ENCODE measurements around the gene MATN3. TPM values are rescaled to one million over a fixed set of nuclear protein-coding genes. Genes with fewer than 3 reads are reported as not detected.

Gene MATN3
- total RNA-seq, 1 experiment from 2014 or later = 3.5 TPM

DNA sequence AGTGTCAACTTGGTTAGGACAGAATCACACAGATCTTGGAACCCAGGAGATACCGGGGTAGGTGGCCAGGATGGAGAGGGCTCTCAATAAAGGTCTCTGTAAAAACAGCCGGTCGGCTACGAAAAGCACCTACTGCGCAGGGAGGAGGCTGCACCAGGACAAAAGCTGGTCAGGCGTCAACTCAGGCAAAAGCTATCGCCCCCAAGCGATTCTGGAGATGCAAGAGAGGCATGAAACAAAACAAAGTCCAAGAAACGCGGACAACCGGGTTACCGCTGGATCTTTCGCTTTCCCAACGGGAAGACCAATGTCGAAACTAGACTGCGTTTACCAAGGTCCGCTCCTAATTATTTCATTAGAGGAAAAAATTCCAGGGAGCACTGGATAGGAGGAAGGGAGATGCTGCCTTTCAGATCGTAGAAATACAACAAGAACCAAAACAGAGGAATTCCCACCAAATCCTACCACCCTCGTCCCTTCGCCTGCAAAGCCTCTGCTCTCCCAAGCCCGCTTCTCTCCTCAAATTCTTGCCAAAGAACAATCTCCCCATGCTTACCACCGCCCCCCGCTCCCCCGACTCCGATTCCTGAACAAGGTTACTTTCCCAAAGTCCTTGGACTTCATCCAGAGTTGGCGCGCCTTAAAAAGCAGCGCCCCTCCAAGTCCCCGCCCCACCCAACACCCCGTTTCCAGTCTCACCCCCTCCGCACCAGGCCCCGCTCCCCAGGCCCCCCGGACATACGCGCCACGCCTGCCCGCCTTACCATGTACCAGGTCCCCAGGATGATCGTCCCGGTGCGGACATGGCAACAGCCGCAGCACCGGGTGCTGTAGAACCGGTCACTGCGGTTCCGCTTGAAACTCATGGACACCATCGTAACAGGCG, 38.4 kb upstream of the MATN3 start:
- POLR2A ChIA-PET = no interaction called here
- TSS peak; percentile 76 for BruUV-seq (replicated peaks)
- CTCF ChIA-PET = interaction anchor here (0.7 kb wide), 1 partner anchor 250 kb away, joined by 8 read pairs; no protein-coding TSS in a partner anchor
- DNase-seq (ENCODE audit: low read depth, low spot score) (peak; percentile 32), ATAC-seq (peak; percentile 44)
- no peaks in the 10 kb centered on the region for H3K27me3 ChIP-seq (ENCODE audit: control insufficient read depth, insufficient read depth, low read length)
- in situ Hi-C loops (cut with HindIII; ENCODE audit: low pct_unique_long_range_greater_than_20kb, low sequenced_read_pairs) = no loop called here
- peak overlapping the region; percentile 98 for H3K4me3 ChIP-seq (ENCODE audit: low read depth in 2 of 2, low read length in 2 of 2)
- peaks cover 4% of the 10 kb centered on the region; the same call in 1 of the 2 replicates for H3K36me3 ChIP-seq (ENCODE audit: control insufficient read depth, insufficient read depth, low read length)
- intact Hi-C loops (cut with micrococcal nuclease; ENCODE audit: unreplicated experiment) = no loop called here
- peaks cover 23% of the 10 kb centered on the region for H3K4me1 ChIP-seq (ENCODE audit: control insufficient read depth, insufficient read depth, low read length)
- no peaks in the 10 kb centered on the region for H3K9me3 ChIP-seq (ENCODE audit: control insufficient read depth, insufficient read depth, low read depth, low read length)
- H3K27ac ChIP-seq (ENCODE audit: low read length) = peak overlapping the region; percentile 99
- TF ChIP-seq POLR2AphosphoS5 (IDR thresholded peaks at IDR 0.05; ENCODE audit: low read depth, low read length) = no peak
- TF ChIP-seq TCF7L2 (IDR thresholded peaks at IDR 0.05; ENCODE audit: low read depth, low read length) = no peak
- TF ChIP-seq, protein P1, sequence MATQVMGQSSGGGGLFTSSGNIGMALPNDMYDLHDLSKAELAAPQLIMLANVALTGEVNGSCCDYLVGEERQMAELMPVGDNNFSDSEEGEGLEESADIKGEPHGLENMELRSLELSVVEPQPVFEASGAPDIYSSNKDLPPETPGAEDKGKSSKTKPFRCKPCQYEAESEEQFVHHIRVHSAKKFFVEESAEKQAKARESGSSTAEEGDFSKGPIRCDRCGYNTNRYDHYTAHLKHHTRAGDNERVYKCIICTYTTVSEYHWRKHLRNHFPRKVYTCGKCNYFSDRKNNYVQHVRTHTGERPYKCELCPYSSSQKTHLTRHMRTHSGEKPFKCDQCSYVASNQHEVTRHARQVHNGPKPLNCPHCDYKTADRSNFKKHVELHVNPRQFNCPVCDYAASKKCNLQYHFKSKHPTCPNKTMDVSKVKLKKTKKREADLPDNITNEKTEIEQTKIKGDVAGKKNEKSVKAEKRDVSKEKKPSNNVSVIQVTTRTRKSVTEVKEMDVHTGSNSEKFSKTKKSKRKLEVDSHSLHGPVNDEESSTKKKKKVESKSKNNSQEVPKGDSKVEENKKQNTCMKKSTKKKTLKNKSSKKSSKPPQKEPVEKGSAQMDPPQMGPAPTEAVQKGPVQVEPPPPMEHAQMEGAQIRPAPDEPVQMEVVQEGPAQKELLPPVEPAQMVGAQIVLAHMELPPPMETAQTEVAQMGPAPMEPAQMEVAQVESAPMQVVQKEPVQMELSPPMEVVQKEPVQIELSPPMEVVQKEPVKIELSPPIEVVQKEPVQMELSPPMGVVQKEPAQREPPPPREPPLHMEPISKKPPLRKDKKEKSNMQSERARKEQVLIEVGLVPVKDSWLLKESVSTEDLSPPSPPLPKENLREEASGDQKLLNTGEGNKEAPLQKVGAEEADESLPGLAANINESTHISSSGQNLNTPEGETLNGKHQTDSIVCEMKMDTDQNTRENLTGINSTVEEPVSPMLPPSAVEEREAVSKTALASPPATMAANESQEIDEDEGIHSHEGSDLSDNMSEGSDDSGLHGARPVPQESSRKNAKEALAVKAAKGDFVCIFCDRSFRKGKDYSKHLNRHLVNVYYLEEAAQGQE (IDR thresholded peaks at IDR 0.05; ENCODE audit: insufficient read depth in 1 of 2, low read depth in 2 of 2, low read length in 1 of 2) = no peak
- TF ChIP-seq, protein P2, sequence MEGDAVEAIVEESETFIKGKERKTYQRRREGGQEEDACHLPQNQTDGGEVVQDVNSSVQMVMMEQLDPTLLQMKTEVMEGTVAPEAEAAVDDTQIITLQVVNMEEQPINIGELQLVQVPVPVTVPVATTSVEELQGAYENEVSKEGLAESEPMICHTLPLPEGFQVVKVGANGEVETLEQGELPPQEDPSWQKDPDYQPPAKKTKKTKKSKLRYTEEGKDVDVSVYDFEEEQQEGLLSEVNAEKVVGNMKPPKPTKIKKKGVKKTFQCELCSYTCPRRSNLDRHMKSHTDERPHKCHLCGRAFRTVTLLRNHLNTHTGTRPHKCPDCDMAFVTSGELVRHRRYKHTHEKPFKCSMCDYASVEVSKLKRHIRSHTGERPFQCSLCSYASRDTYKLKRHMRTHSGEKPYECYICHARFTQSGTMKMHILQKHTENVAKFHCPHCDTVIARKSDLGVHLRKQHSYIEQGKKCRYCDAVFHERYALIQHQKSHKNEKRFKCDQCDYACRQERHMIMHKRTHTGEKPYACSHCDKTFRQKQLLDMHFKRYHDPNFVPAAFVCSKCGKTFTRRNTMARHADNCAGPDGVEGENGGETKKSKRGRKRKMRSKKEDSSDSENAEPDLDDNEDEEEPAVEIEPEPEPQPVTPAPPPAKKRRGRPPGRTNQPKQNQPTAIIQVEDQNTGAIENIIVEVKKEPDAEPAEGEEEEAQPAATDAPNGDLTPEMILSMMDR (IDR thresholded peaks at IDR 0.05) = peak; percentile 11; the same call in 1 of the 2 replicates
- peak; percentile 78; the same call in 1 of the 2 replicates for TF ChIP-seq SIN3A (IDR thresholded peaks at IDR 0.05; ENCODE audit: borderline replicate concordance, insufficient read depth, low read depth, low read length)

DNA sequence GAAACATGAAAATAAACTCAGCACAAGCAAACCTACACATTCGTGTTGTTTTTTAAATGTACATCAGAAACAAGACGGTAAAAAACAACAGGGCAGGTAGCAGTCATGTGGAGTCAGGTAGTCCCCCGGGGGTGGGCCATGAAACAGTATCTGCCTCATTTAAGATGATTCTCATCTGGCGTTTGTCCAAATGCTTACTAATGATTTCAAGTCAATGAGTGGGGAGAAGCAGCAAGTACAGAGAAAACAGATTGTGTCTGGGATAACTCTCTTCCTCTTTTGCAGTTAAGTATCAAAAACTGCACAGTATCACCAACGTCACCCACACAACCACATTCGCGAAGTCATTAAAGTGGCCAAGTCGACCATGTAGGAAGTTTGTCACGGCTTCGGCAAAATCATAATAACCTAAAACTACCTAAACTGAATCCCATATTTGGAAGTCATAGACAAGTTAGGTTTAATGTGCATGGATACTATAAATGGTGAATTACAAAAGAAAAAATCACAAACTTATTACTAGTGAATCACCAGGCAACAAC, 37.7 kb upstream of the MATN3 start:
- TF ChIP-seq, protein P1 (IDR thresholded peaks at IDR 0.05; ENCODE audit: insufficient read depth in 1 of 2, low read depth in 2 of 2, low read length in 1 of 2) = no peak
- TF ChIP-seq SIN3A (IDR thresholded peaks at IDR 0.05; ENCODE audit: borderline replicate concordance, insufficient read depth, low read depth, low read length) (no peak), TCF7L2 (IDR thresholded peaks at IDR 0.05; ENCODE audit: low read depth, low read length) (no peak), POLR2AphosphoS5 (IDR thresholded peaks at IDR 0.05; ENCODE audit: low read depth, low read length) (no peak)
- TF ChIP-seq, protein P2 (IDR thresholded peaks at IDR 0.05) = no peak
- CTCF ChIA-PET = no interaction called here
- intact Hi-C loops (cut with micrococcal nuclease; ENCODE audit: unreplicated experiment) (no loop called here), in situ Hi-C loops (cut with HindIII; ENCODE audit: low pct_unique_long_range_greater_than_20kb, low sequenced_read_pairs) (no loop called here)
- H3K36me3 ChIP-seq (ENCODE audit: control insufficient read depth, insufficient read depth, low read length) = peaks cover 4% of the 10 kb centered on the region; the same call in 1 of the 2 replicates
- BruUV-seq (replicated peaks) = no TSS peak
- ATAC-seq (no peak), DNase-seq (ENCODE audit: low read depth, low spot score) (no peak)
- H3K9me3 ChIP-seq (ENCODE audit: control insufficient read depth, insufficient read depth, low read depth, low read length) = no peaks in the 10 kb centered on the region
- H3K27me3 ChIP-seq (ENCODE audit: control insufficient read depth, insufficient read depth, low read length) = no peaks in the 10 kb centered on the region
- peak overlapping the region; percentile 98 for H3K4me3 ChIP-seq (ENCODE audit: low read depth in 2 of 2, low read length in 2 of 2)
- POLR2A ChIA-PET = no interaction called here
- H3K4me1 ChIP-seq (ENCODE audit: control insufficient read depth, insufficient read depth, low read length) = peaks cover 23% of the 10 kb centered on the region
- peak overlapping the region; percentile 99 for H3K27ac ChIP-seq (ENCODE audit: low read length)

Data from Panc1 (cell line).